ENCODE measurements around the gene CTNNA2.

- no peak for TF ChIP-seq TAF1 (IDR thresholded peaks at IDR 0.05; ENCODE audit: borderline replicate concordance, insufficient read depth, low read length)
- no peak for TF ChIP-seq POLR2AphosphoS5 (IDR thresholded peaks at IDR 0.05; ENCODE audit: low read depth, low read length)
- TF ChIP-seq SIN3A (IDR thresholded peaks at IDR 0.05; ENCODE audit: borderline replicate concordance, insufficient read depth, low read length): no peak
Observed at GRCh38 chr2:80476535-80477117, 963.8 kb downstream of the CTNNA2 start.
